ENCODE data around the gene MLLT3.
A peak's percentile ranks its signal among the peaks of the same experiment; 100 is the strongest.

MLLT3 gene

GRCh38 chr9:20479419-20480155 lies 142.7 kb downstream of the MLLT3 start:
- DNase-seq = no peak

- peak in 1 of 56 donors; percentile 0 for DNase-seq
Measured at GRCh38 chr9:20478786-20479185, 143.5 kb downstream of the MLLT3 start.

GRCh38 chr9:20477940-20478620 lies 144.2 kb downstream of the MLLT3 start:
- DNase-seq = no peak

GRCh38 chr9:20476912-20477521 lies 145.3 kb downstream of the MLLT3 start:
- no peak for DNase-seq

GRCh38 chr9:20474496-20474895 lies 147.8 kb downstream of the MLLT3 start:
- DNase-seq = no peak

GRCh38 chr9:20473515-20474013 lies 148.7 kb downstream of the MLLT3 start:
- DNase-seq = no peak

- DNase-seq = no peak
Measured at GRCh38 chr9:20472342-20473045, 149.8 kb downstream of the MLLT3 start.

GRCh38 chr9:20466328-20467008 lies 155.8 kb downstream of the MLLT3 start:
- no peak for DNase-seq

- DNase-seq = no peak
Measured at GRCh38 chr9:20464242-20464641, 158.1 kb downstream of the MLLT3 start.

- DNase-seq = no peak
Measured at GRCh38 chr9:20463823-20464222, 158.5 kb downstream of the MLLT3 start.

GRCh38 chr9:20462410-20462809 lies 159.9 kb downstream of the MLLT3 start:
- no peak for DNase-seq

GRCh38 chr9:20447291-20447690 lies 175.0 kb downstream of the MLLT3 start:
- no peak for DNase-seq

- no peak for DNase-seq
Measured at GRCh38 chr9:20446248-20446647, 176.1 kb downstream of the MLLT3 start.

GRCh38 chr9:20442461-20443319 lies 179.6 kb downstream of the MLLT3 start:
- DNase-seq = no peak

- no peak for DNase-seq
Measured at GRCh38 chr9:20441711-20442423, 180.4 kb downstream of the MLLT3 start.

GRCh38 chr9:20441166-20441565 lies 181.1 kb downstream of the MLLT3 start:
- no peak for DNase-seq

- no peak for DNase-seq
Measured at GRCh38 chr9:20437476-20437875, 184.8 kb downstream of the MLLT3 start.

- no peak for DNase-seq
Measured at GRCh38 chr9:20436476-20437195, 185.7 kb downstream of the MLLT3 start.

- DNase-seq = no peak
Measured at GRCh38 chr9:20428976-20429375, 193.3 kb downstream of the MLLT3 start.
